Measurements from ENCODE around the gene ADGRE3. TPM values are rescaled to one million over a fixed set of nuclear protein-coding genes. Genes with fewer than 3 reads are reported as not detected.
"Not testable (repeated sequence)": the region's sequence is repeated elsewhere in the genome, so short reads cannot be mapped to it uniquely, and the experiment has no call there.

Gene ADGRE3
- total RNA-seq, 1 experiment from 2014 or later: not detected

GRCh38 chr19:14584372-14584771, 90.3 kb downstream of the ADGRE3 start:
- H3K36me3 ChIP-seq (ENCODE audit: insufficient read depth, low read length, poor library complexity, severe bottlenecking); BruUV-seq (replicated peaks); POLR2A ChIA-PET (ENCODE audit: low non-redundant PET); DNase-seq (ENCODE audit: low spot score); intact Hi-C loops (cut with micrococcal nuclease; ENCODE audit: unreplicated experiment); H3K27me3 ChIP-seq (replicated peaks; ENCODE audit: insufficient read depth, low read depth, low read length, poor library complexity); H3K4me3 ChIP-seq (ENCODE audit: low read depth, low read length, poor library complexity, severe bottlenecking); CTCF ChIA-PET; H3K4me1 ChIP-seq (ENCODE audit: insufficient read depth, low read length, poor library complexity, severe bottlenecking); H3K9me3 ChIP-seq (ENCODE audit: low read depth, low read length, poor library complexity, severe bottlenecking); H3K27ac ChIP-seq (ENCODE audit: low read depth, low read length, poor library complexity, severe bottlenecking): not testable (repeated sequence)

GRCh38 chr19:14582894-14583340, 91.7 kb downstream of the ADGRE3 start, which contains the start of gene CLEC17A:
Gene CLEC17A, plus strand, starts transcription at chr19:14583084. Its CDS starts 77 bp downstream, at chr19:14583161.
- H3K27me3 ChIP-seq (replicated peaks; ENCODE audit: insufficient read depth, low read depth, low read length, poor library complexity): no peaks in the 10 kb centered on the region
- no TSS peak for BruUV-seq (replicated peaks)
- H3K4me1 ChIP-seq (ENCODE audit: insufficient read depth, low read length, poor library complexity, severe bottlenecking): no peaks in the 10 kb centered on the region
- no peak for DNase-seq (ENCODE audit: low spot score)
- CTCF ChIA-PET: no interaction called here
- no peaks in the 10 kb centered on the region for H3K9me3 ChIP-seq (ENCODE audit: low read depth, low read length, poor library complexity, severe bottlenecking)
- TF ChIP-seq EZH2 (IDR thresholded peaks at IDR 0.05; ENCODE audit: borderline replicate concordance, low read depth, low read length, poor library complexity, severe bottlenecking) (no peak), CTCF (conservative IDR thresholded peaks at IDR 0.05; ENCODE audit: low read depth, low read length) (no peak)
- no peaks in the 10 kb centered on the region for H3K36me3 ChIP-seq (ENCODE audit: insufficient read depth, low read length, poor library complexity, severe bottlenecking)
- no peak within 1 kb of the TSS for H3K27ac ChIP-seq (ENCODE audit: low read depth, low read length, poor library complexity, severe bottlenecking)
- intact Hi-C loops (cut with micrococcal nuclease; ENCODE audit: unreplicated experiment): no loop called here
- POLR2A ChIA-PET (ENCODE audit: low non-redundant PET): no interaction called here
- H3K4me3 ChIP-seq (ENCODE audit: low read depth, low read length, poor library complexity, severe bottlenecking): no peak within 1 kb of the TSS

GRCh38 chr19:14580623-14581237, 93.9 kb downstream of the ADGRE3 start:
- no peak overlapping the region for H3K27ac ChIP-seq (ENCODE audit: low read depth, low read length, poor library complexity, severe bottlenecking)
- TF ChIP-seq CTCF (conservative IDR thresholded peaks at IDR 0.05; ENCODE audit: low read depth, low read length) (no peak), EZH2 (IDR thresholded peaks at IDR 0.05; ENCODE audit: borderline replicate concordance, low read depth, low read length, poor library complexity, severe bottlenecking) (no peak)
- DNase-seq (ENCODE audit: low spot score): no peak
- no peaks in the 10 kb centered on the region for H3K4me1 ChIP-seq (ENCODE audit: insufficient read depth, low read length, poor library complexity, severe bottlenecking)
- H3K4me3 ChIP-seq (ENCODE audit: low read depth, low read length, poor library complexity, severe bottlenecking): no peak overlapping the region
- H3K27me3 ChIP-seq (replicated peaks; ENCODE audit: insufficient read depth, low read depth, low read length, poor library complexity): no peaks in the 10 kb centered on the region
- BruUV-seq (replicated peaks): no TSS peak
- intact Hi-C loops (cut with micrococcal nuclease; ENCODE audit: unreplicated experiment): no loop called here
- H3K9me3 ChIP-seq (ENCODE audit: low read depth, low read length, poor library complexity, severe bottlenecking): no peaks in the 10 kb centered on the region
- ChIA-PET CTCF (no interaction called here), POLR2A (ENCODE audit: low non-redundant PET) (no interaction called here)
- H3K36me3 ChIP-seq (ENCODE audit: insufficient read depth, low read length, poor library complexity, severe bottlenecking): no peaks in the 10 kb centered on the region

- BruUV-seq (replicated peaks): no TSS peak
- CTCF ChIA-PET: interaction anchor here (0.7 kb wide), 1 partner anchor 91 kb away, joined by 4 read pairs; no protein-coding TSS in a partner anchor
- H3K36me3 ChIP-seq (ENCODE audit: insufficient read depth, low read length, poor library complexity, severe bottlenecking): no peaks in the 10 kb centered on the region
- H3K27me3 ChIP-seq (replicated peaks; ENCODE audit: insufficient read depth, low read depth, low read length, poor library complexity): no peaks in the 10 kb centered on the region
- intact Hi-C loops (cut with micrococcal nuclease; ENCODE audit: unreplicated experiment): loop anchor here (10.0 kb wide), 1 partner anchor 207 kb away; no protein-coding TSS in a partner anchor
- no peak for DNase-seq (ENCODE audit: low spot score)
- H3K27ac ChIP-seq (ENCODE audit: low read depth, low read length, poor library complexity, severe bottlenecking): no peak overlapping the region
- no peak overlapping the region for H3K4me3 ChIP-seq (ENCODE audit: low read depth, low read length, poor library complexity, severe bottlenecking)
- TF ChIP-seq EZH2 (IDR thresholded peaks at IDR 0.05; ENCODE audit: borderline replicate concordance, low read depth, low read length, poor library complexity, severe bottlenecking) (no peak), CTCF (conservative IDR thresholded peaks at IDR 0.05; ENCODE audit: low read depth, low read length) (no peak)
- H3K9me3 ChIP-seq (ENCODE audit: low read depth, low read length, poor library complexity, severe bottlenecking): no peaks in the 10 kb centered on the region
- H3K4me1 ChIP-seq (ENCODE audit: insufficient read depth, low read length, poor library complexity, severe bottlenecking): no peaks in the 10 kb centered on the region
- POLR2A ChIA-PET (ENCODE audit: low non-redundant PET): no interaction called here
These were observed 96.7 kb downstream of the ADGRE3 start for GRCh38 chr19:14577885-14578427.
